ENCODE results near the gene PRELID1. TPM values are rescaled to one million over a fixed set of nuclear protein-coding genes. Genes with fewer than 3 reads are reported as not detected.

Gene PRELID1
- total RNA-seq, 5 donors from 2014 or later (not counting 1 experiment from before 2014, with no cell fraction given) = 52.0 to 84.9 (median 74.5) TPM

DNA sequence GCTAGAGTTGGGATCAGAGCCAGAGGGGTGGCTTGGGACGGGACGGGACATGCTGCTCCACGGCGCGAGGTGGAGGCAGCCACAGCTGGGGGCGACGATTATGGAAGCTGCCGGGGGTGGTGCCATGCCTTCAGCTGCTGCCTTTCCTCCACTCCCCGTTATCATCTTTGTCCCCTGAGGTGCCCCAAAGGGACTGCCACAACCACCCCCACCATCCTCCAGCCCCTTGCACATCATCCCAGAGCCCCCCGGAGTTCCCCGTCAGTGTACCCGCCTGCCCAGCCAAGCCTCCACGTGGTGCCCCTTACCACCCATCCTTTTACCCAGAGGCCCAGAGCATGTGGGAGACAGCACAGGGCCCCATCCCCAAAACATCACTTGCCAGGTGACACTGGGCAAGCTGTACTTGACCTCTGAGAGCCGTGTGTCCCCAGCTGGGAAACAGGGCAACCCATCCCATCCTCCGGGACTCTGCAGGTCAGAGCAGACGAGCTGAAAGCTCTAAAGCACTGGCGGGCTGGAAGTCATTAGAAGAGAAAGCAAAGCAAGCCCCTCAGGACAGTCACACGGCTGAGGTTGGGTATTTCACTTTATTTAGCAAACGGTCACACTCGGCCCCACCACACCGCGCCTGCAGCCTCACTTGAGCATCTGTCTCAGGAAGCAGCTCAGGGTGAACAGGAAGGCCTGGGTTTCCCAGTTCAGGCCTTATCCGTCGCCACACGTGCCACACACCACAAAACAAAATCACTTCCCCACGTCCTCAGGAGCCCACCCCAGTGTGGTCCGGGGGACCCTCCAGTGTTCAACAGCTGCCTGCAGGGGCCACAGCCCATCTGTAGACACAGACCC lies 27.6 kb downstream of the PRELID1 start:
- peaks cover 0 to 17% (median 5%) of the 10 kb centered on the region in 3 donors for H3K4me1 Mint-ChIP-seq
- 80% methylated on average over 24 of the region's 27 CpGs for WGBS (ENCODE audit: insufficient coverage)
- DNase-seq = no peak
- no peaks in the 10 kb centered on the region for H3K27me3 Mint-ChIP-seq
- H3K9me3 ChIP-seq = no peaks in the 10 kb centered on the region
- H3K4me3 ChIP-seq (ENCODE audit: control insufficient read depth in 1 of 2, extremely low read depth in 1 of 2, low read length in 1 of 2) = no peak overlapping the region
- no peaks in the 10 kb centered on the region for H3K9me3 Mint-ChIP-seq
- ChIA-PET CTCF (interaction anchor here in 1 of 2 donors (0.5 kb wide), 1 partner anchor 18 kb away, joined by 4 read pairs; no protein-coding TSS in a partner anchor), POLR2A (no interaction called here)
- H3K36me3 Mint-ChIP-seq = peaks cover 41% of the 10 kb centered on the region
- H3K4me3 Mint-ChIP-seq = no peak overlapping the region
- no peak overlapping the region for H3K27ac ChIP-seq (ENCODE audit: low read length)
- H3K4me1 ChIP-seq (ENCODE audit: control insufficient read depth in 1 of 2, extremely low read depth in 1 of 2, insufficient read depth in 2 of 2, low read length in 2 of 2) = peaks cover 0 to 31% of the 10 kb centered on the region in 2 experiments
- H3K27ac Mint-ChIP-seq = no peak overlapping the region
- H3K36me3 ChIP-seq (ENCODE audit: control insufficient read depth in 2 of 2, extremely low read depth in 1 of 2, insufficient read depth in 1 of 2, low read length in 1 of 2) = peaks cover 21 to 62% of the 10 kb centered on the region in 2 donors
- no peaks in the 10 kb centered on the region for H3K27me3 ChIP-seq (replicated peaks in 1 of 2; ENCODE audit: control insufficient read depth in 2 of 2, extremely low read depth in 1 of 2, insufficient read depth in 2 of 2, low read length in 1 of 2)
- peak in 1 of 4 experiments; percentile 31 for ATAC-seq (replicated peaks in 1 of 4)

DNA sequence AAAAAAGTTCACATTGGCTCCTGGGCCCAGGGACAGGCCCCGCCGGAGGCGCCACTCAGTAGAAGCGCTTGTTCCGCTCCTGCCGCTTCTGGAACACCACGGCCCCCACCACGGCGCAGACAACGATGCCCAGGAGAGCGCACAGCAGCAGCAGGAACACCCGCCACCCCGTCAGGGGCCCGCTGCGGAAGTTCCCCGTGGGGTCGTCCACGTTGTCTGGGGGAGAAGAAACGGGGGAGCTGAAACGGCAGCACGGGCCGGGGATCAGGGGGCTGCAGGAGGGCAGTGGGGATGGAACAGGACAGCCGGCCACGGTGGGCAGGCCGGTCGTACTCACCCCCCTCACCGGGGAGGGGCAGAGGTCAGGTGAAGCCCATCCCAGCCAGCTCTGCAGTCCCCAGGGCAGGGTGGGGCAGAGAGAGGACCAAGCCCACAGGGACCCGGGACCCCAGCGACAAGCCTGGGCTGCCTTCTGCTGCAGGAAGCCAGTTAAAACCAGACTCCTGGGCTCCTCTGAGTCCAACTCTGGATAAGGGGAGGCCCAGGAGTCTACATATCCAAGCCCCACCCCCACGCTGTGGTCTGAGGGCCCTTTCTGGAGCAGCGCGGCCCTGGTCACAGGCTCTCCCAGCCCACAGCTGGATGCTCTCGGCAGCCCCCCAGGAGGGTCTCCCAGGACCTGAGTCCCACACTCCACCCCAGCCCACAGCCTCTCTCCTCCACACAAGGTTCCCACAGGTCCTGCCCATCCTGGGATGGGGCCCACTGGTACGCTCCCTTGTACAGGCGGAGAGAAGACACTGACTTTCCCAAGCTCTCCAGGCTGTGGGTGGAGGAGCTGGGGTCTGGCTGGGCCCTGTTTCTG lies 28.7 kb downstream of the PRELID1 start:
- ATAC-seq (replicated peaks in 1 of 4) (no peak), DNase-seq (no peak)
- H3K4me3 Mint-ChIP-seq = no peak overlapping the region
- WGBS (ENCODE audit: insufficient coverage) = 84% methylated on average over 22 of the region's 35 CpGs
- Histone ChIP-seq H3K27me3 (replicated peaks in 1 of 2; ENCODE audit: control insufficient read depth in 2 of 2, extremely low read depth in 1 of 2, insufficient read depth in 2 of 2, low read length in 1 of 2) (no peaks in the 10 kb centered on the region), H3K4me1 (ENCODE audit: control insufficient read depth in 1 of 2, extremely low read depth in 1 of 2, insufficient read depth in 2 of 2, low read length in 2 of 2) (peaks cover 0 to 29% of the 10 kb centered on the region in 2 experiments), H3K36me3 (ENCODE audit: control insufficient read depth in 2 of 2, extremely low read depth in 1 of 2, insufficient read depth in 1 of 2, low read length in 1 of 2) (peaks cover 29 to 72% of the 10 kb centered on the region in 2 donors), H3K9me3 (no peaks in the 10 kb centered on the region), H3K4me3 (ENCODE audit: control insufficient read depth in 1 of 2, extremely low read depth in 1 of 2, low read length in 1 of 2) (no peak overlapping the region), H3K27ac (ENCODE audit: low read length) (no peak overlapping the region)
- no peak overlapping the region for H3K27ac Mint-ChIP-seq
- H3K36me3 Mint-ChIP-seq = peaks cover 46% of the 10 kb centered on the region
- ChIA-PET POLR2A (no interaction called here), CTCF (no interaction called here)
- H3K9me3 Mint-ChIP-seq = no peaks in the 10 kb centered on the region
- H3K27me3 Mint-ChIP-seq = no peaks in the 10 kb centered on the region
- H3K4me1 Mint-ChIP-seq = peaks cover 0 to 16% (median 5%) of the 10 kb centered on the region in 3 donors

- Mint-ChIP-seq H3K4me1 (peaks cover 0 to 11% (median 5%) of the 10 kb centered on the region in 3 donors), H3K4me3 (no peak overlapping the region), H3K36me3 (peaks cover 45% of the 10 kb centered on the region), H3K9me3 (no peaks in the 10 kb centered on the region), H3K27me3 (no peaks in the 10 kb centered on the region), H3K27ac (no peak overlapping the region)
- no peak for ATAC-seq (replicated peaks in 1 of 4)
- 92% methylated on average over 12 of the region's 13 CpGs for WGBS (ENCODE audit: insufficient coverage)
- H3K4me1 ChIP-seq (ENCODE audit: control insufficient read depth in 1 of 2, extremely low read depth in 1 of 2, insufficient read depth in 2 of 2, low read length in 2 of 2) = peaks cover 0 to 23% of the 10 kb centered on the region in 2 experiments
- DNase-seq = no peak
- no peak overlapping the region for H3K27ac ChIP-seq (ENCODE audit: low read length)
- peaks cover 34 to 76% of the 10 kb centered on the region in 2 donors for H3K36me3 ChIP-seq (ENCODE audit: control insufficient read depth in 2 of 2, extremely low read depth in 1 of 2, insufficient read depth in 1 of 2, low read length in 1 of 2)
- H3K9me3 ChIP-seq = no peaks in the 10 kb centered on the region
- POLR2A ChIA-PET = no interaction called here
- H3K4me3 ChIP-seq (ENCODE audit: control insufficient read depth in 1 of 2, extremely low read depth in 1 of 2, low read length in 1 of 2) = no peak overlapping the region
- CTCF ChIA-PET = no interaction called here
- no peaks in the 10 kb centered on the region for H3K27me3 ChIP-seq (replicated peaks in 1 of 2; ENCODE audit: control insufficient read depth in 2 of 2, extremely low read depth in 1 of 2, insufficient read depth in 2 of 2, low read length in 1 of 2)
Observed at GRCh38 chr5:177332896-177333260, 29.3 kb downstream of the PRELID1 start.

DNA sequence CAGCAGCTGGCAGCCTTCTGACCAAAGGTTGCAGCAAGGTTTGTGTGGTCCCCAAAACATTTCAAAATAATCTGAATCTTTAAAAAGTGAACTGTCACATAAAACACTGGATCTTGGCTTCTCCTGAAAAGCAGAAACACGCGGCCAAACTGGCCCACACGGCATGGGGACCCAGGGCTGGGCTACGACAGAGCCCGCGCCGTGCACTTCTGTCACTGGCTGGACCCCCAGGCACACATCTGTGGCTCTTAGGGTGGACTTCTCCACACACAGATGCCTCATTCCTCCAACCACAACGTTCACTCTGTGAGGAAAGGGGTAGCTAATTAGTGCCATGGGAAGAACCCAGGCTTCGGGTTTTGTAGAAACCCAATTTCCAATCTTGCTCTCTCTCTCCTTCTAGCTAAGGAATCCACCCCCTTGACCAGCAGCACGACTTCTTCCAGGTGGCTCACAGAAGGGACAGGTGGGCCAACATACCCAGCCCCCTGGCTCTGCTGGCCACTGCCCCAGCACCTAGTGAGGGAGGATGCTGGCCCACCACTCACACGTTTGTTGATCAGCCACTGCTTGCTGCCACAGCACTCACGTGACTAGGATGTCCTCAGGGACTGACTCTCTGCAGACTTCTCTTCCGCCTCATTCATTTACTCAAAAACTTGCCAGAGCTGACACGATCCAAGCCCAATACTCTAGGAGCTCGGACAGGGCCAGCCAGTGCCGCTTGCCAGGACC lies 30.0 kb downstream of the PRELID1 start:
- CTCF ChIA-PET = no interaction called here
- Mint-ChIP-seq H3K27ac (no peak overlapping the region), H3K9me3 (no peaks in the 10 kb centered on the region), H3K36me3 (peaks cover 45% of the 10 kb centered on the region), H3K4me3 (no peak overlapping the region), H3K4me1 (peaks cover 0 to 10% (median 5%) of the 10 kb centered on the region in 3 donors), H3K27me3 (no peaks in the 10 kb centered on the region)
- H3K9me3 ChIP-seq = no peaks in the 10 kb centered on the region
- no peaks in the 10 kb centered on the region for H3K27me3 ChIP-seq (replicated peaks in 1 of 2; ENCODE audit: control insufficient read depth in 2 of 2, extremely low read depth in 1 of 2, insufficient read depth in 2 of 2, low read length in 1 of 2)
- no peak overlapping the region for H3K4me3 ChIP-seq (ENCODE audit: control insufficient read depth in 1 of 2, extremely low read depth in 1 of 2, low read length in 1 of 2)
- no peak for DNase-seq
- ATAC-seq (replicated peaks in 1 of 4) = no peak
- POLR2A ChIA-PET = no interaction called here
- WGBS (ENCODE audit: insufficient coverage) = 93% methylated on average over 6 of the region's 16 CpGs
- H3K36me3 ChIP-seq (ENCODE audit: control insufficient read depth in 2 of 2, extremely low read depth in 1 of 2, insufficient read depth in 1 of 2, low read length in 1 of 2) = peaks cover 33 to 77% of the 10 kb centered on the region in 2 donors
- peaks cover 0 to 21% of the 10 kb centered on the region in 2 experiments for H3K4me1 ChIP-seq (ENCODE audit: control insufficient read depth in 1 of 2, extremely low read depth in 1 of 2, insufficient read depth in 2 of 2, low read length in 2 of 2)
- no peak overlapping the region for H3K27ac ChIP-seq (ENCODE audit: low read length)

DNA sequence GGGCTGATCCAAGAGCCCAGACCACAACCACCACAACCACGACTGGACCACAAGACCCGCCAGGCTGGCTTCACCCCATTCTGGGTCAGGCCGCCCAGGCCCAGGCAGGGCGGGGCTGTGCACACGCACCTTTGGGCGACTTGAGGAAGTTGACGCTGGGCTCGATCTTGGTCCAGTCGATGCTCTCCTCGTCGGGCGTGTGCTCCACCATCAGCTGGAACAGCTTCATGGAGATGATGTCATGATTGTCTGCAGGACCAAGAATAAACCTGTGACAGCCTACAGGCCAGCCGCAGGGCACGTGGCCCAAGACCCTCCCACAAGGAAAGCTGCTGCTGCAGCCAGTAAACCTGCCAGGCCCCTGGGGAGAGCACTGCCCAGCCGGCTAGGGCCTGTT lies 30.6 kb downstream of the PRELID1 start:
- 90% methylated on average over 11 of the region's 15 CpGs for WGBS (ENCODE audit: insufficient coverage)
- POLR2A ChIA-PET = no interaction called here
- no peaks in the 10 kb centered on the region for H3K27me3 Mint-ChIP-seq

More for the DNA sequence above, 30.6 kb downstream of the PRELID1 start:
- no peak overlapping the region for H3K27ac Mint-ChIP-seq
- ATAC-seq (replicated peaks in 1 of 4) = no peak
- H3K36me3 Mint-ChIP-seq = peaks cover 45% of the 10 kb centered on the region
- H3K4me1 Mint-ChIP-seq = peaks cover 0 to 13% (median 7%) of the 10 kb centered on the region in 3 donors
- Histone ChIP-seq H3K4me1 (ENCODE audit: control insufficient read depth in 1 of 2, extremely low read depth in 1 of 2, insufficient read depth in 2 of 2, low read length in 2 of 2) (peaks cover 0 to 24% of the 10 kb centered on the region in 2 experiments), H3K4me3 (ENCODE audit: control insufficient read depth in 1 of 2, extremely low read depth in 1 of 2, low read length in 1 of 2) (no peak overlapping the region), H3K27me3 (replicated peaks in 1 of 2; ENCODE audit: control insufficient read depth in 2 of 2, extremely low read depth in 1 of 2, insufficient read depth in 2 of 2, low read length in 1 of 2) (no peaks in the 10 kb centered on the region), H3K27ac (ENCODE audit: low read length) (no peak overlapping the region), H3K9me3 (no peaks in the 10 kb centered on the region), H3K36me3 (ENCODE audit: control insufficient read depth in 2 of 2, extremely low read depth in 1 of 2, insufficient read depth in 1 of 2, low read length in 1 of 2) (peaks cover 38 to 83% of the 10 kb centered on the region in 2 donors)
- H3K4me3 Mint-ChIP-seq = no peak overlapping the region
- no peaks in the 10 kb centered on the region for H3K9me3 Mint-ChIP-seq
- DNase-seq = no peak
- CTCF ChIA-PET = no interaction called here
